ENCODE measurements around the gene POR.

The POR gene

GRCh38 chr7:75916685-75917634, 2.0 kb downstream of the POR start:
- no peak for DNase-seq

- no peak for DNase-seq
Measured at GRCh38 chr7:75920431-75921161, 5.6 kb downstream of the POR start.

GRCh38 chr7:75921479-75921878, 6.5 kb downstream of the POR start:
- no peak for DNase-seq

GRCh38 chr7:75922966-75923603, 8.1 kb downstream of the POR start:
- no peak for DNase-seq

DNA sequence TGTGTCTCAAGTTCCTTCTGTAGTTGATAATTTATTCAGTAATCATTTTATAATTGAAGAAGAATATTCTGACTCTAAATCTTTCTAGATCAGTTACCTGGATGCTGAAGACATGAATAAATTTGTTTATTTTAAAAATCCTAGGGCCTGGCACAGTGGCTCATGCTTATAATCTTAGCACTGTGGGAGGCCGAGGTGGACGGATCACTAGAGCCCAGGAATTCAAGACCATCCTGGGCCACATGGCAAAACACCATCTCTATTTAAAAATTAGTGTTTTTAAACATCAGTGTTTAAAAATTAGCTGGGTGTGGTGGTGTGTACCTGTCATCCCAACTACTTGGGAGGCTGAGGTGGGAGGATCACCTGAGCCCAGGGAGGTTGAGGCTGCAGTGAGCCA, 9.3 kb downstream of the POR start:
- no peak for DNase-seq

DNA sequence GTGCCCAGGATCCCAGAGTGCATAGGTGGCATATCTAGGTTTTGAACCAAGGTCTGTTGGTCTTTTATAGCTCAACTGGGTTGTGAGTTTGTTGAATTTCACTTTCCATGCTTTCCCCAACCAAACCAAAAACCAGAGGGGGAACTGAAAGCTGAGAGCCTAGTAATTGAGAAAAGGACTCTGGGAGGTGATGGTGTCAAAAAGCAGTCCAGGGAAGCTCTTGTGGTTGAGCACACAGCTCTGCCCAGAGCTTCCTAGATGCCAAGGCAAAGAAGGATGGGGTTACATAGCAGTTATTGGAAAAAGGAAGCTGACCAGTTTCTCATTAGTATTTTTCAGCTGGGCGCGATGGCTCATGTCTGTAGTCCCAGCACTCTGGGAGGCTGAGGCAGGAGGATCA, 9.9 kb downstream of the POR start:
- no peak for DNase-seq

DNA sequence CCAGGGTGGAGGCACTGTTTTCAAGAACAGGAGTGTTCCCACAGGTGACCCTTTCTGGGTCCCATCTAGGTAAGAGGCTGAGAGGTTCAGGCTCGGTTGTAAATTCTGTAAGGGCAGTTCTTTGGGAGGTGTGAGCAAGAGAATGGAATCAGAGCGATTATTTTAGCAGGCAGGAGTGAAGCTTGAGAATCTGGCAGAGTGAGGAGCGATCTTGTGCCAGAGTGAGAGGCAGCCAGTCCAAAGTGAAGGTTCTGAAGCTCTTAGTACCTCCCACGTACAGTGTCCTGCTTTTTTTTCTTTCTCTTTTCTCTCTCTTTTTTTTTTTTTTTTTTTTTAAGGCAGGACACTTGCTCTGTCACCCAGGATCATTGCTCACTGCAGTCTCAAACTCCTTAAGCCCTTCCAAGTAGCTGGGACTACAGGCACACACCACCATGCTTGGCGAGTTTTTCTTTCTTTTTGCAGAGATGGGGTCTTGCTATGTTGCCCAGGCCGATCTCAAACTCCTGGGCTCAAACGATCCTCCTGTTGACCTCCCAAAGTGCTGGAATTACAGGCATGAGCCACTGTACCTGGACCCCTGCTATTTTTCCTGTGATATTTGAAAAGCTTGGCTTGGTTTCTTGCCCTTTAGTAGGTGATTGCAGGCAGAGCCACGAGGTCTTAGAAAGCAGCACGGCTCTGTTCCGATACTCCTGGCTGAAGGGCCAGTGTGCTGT, 10.9 kb downstream of the POR start:
- no peak for DNase-seq

- DNase-seq = no peak
Measured at GRCh38 chr7:75928568-75928914, 13.6 kb downstream of the POR start.

DNA sequence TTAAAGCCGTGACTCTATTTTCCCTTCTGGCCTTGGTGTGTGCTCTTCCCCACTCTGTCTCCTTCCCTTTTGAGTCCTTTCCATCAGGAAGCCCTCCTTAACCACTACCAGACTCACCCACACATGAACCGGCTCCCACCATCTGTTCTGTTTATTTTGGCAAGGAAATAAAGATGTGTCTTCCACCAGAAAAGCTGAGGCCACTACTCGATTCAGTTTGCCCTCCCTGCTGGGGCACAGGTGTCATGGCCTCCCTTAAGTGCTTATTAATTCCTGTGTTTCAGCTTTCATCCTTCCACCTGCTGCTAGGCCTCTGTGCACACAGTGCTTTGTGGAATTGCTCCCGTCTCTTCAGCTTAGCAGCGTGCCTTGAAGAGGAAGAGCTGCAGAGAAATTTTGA, 16.7 kb downstream of the POR start:
- DNase-seq = no peak

- DNase-seq = no peak
Measured at GRCh38 chr7:75937958-75938786, 23.2 kb downstream of the POR start.

GRCh38 chr7:75938921-75939320, 24.0 kb downstream of the POR start:
- no peak for DNase-seq

- no peak for DNase-seq
Measured at GRCh38 chr7:75943864-75944263, 28.9 kb downstream of the POR start.

DNA sequence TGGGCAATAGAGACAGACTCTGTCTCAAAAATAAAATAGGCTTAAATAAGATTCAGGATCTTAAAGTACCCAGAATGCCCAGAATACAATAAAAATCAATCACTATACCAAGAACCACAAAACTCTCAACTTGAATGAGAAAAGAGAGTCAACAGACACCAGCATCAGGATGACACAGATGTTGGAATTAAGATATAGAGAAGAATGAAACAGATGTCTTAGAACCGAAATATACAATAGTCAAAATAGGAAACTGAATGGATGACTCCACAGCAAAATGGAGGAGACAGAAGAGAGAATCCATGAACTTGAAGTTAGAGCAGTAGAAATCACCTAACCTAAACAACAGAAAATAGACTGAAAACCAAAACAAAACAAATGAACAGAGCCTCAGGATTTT, 29.6 kb downstream of the POR start:
- no peak for DNase-seq

- DNase-seq = no peak
Measured at GRCh38 chr7:75945297-75946168, 30.6 kb downstream of the POR start.

DNA sequence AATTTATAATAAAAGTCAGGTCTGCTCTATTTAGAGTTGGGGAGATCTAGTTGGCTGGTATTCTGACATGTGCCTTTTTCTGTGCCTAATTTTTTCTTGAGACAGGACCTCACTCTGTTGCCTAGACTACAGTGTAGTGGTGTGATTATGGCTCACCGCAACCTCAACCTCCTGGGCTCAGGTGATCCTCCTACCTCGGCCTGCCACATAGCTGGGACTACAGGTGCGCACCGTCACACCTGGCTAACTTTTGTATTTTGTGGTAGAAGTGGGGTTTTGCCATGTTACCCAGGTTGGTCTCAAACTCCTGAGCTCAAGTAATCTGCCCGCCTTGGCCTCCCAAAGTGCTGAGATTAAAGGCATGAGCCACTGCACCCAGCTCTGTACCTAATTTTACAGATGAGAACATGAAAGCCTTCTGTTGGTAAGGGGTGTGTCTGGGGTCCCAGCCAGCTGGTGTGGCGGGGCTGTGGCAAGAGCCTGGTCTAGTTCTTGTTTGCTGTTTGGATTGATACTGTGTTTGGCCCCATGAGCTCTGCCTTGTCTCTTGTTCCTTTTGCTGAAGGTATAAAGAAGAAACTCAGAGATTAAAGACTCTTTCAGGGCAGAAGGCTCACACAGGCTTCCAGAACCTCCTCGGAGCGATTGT, 31.4 kb downstream of the POR start:
- DNase-seq = no peak

DNA sequence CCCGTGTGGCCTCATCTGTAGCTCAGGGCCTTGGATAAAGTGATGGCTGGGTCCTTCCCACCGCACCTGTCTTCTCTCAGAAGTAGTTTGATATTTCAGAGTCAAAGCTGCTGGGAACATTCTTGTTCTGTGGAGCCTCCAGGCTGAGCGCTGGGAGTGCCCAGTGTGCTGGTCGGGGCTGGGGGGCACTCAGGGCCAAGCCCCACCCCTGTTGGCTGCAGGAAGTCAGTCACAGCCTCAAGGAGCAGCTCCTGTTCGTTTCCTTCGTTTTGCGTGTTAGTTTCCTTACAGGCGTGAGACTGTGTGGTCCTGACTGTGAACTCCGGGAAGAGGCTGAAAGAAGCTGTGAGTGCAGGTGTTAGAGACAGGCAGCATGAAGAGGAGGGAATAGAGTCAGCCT, 33.2 kb downstream of the POR start:
- no peak for DNase-seq

DNA sequence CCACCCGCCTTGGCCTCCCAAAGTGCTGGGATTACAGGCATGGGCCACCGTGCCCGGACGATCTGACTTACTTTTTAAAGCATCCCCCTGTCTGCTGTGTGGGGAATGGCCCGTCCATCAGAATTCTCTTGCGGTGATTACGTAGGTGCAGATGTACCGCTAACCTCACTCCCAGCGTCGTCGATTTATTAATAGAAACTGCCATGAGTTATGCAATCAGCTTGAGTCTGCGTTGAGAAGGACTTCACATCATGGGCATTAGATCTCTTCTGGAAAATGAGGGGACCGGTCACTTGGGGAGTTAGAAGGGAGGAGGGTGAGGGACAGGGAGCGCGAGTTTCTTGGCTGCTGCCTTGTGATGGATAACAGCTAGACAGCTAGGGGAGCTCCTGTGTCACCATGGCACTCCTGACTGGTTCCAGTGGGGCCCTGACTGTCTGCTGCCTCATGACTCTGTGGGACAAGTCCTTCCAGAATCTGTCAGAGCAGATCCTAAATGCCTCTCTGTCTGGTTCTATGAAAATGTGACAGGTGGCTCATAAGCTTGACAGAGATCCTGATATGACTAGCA, 35.2 kb downstream of the POR start:
- no peak for DNase-seq

GRCh38 chr7:75951506-75951905, 36.6 kb downstream of the POR start:
- no peak for DNase-seq

- DNase-seq = no peak
Measured at GRCh38 chr7:75953431-75953830, 38.5 kb downstream of the POR start.

DNA sequence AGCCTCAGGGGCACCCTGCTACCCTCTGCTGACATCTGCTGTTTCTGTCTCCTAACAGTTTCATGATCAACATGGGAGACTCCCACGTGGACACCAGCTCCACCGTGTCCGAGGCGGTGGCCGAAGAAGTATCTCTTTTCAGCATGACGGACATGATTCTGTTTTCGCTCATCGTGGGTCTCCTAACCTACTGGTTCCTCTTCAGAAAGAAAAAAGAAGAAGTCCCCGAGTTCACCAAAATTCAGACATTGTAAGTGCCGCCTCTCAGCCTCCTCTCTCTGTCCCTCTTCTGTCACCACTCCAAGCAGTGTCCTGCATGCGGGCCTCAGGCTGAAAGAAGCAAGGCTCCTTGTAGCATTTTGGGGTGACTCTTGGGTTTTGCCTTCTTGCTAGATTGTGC, 39.0 kb downstream of the POR start:
- DNase-seq = no peak

Data from activated gamma-delta T cell (primary cell).